Suppressor macrophage treated with lipopolysaccharide for 4 hours (primary cell): ENCODE measurements around the gene AKAP4.

Source experiments
- DNase-seq: peaks from one replicate; pipeline ENCODE4 v3.0.0-alpha.2; 2020

The AKAP4 gene, protein sequence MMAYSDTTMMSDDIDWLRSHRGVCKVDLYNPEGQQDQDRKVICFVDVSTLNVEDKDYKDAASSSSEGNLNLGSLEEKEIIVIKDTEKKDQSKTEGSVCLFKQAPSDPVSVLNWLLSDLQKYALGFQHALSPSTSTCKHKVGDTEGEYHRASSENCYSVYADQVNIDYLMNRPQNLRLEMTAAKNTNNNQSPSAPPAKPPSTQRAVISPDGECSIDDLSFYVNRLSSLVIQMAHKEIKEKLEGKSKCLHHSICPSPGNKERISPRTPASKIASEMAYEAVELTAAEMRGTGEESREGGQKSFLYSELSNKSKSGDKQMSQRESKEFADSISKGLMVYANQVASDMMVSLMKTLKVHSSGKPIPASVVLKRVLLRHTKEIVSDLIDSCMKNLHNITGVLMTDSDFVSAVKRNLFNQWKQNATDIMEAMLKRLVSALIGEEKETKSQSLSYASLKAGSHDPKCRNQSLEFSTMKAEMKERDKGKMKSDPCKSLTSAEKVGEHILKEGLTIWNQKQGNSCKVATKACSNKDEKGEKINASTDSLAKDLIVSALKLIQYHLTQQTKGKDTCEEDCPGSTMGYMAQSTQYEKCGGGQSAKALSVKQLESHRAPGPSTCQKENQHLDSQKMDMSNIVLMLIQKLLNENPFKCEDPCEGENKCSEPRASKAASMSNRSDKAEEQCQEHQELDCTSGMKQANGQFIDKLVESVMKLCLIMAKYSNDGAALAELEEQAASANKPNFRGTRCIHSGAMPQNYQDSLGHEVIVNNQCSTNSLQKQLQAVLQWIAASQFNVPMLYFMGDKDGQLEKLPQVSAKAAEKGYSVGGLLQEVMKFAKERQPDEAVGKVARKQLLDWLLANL

GRCh38 chrX:50200907-50201306, at the start of gene AKAP4:
Gene AKAP4, minus strand, starts transcription at chrX:50201007. Its CDS starts 118 bp downstream, at chrX:50200889.
- no peak for DNase-seq

GRCh38 chrX:50211510-50211909, 10.7 kb upstream of the AKAP4 start:
- DNase-seq, result no peak

- DNase-seq, result no peak
These were observed 5.9 kb upstream of the AKAP4 start for GRCh38 chrX:50206753-50207152.

DNA sequence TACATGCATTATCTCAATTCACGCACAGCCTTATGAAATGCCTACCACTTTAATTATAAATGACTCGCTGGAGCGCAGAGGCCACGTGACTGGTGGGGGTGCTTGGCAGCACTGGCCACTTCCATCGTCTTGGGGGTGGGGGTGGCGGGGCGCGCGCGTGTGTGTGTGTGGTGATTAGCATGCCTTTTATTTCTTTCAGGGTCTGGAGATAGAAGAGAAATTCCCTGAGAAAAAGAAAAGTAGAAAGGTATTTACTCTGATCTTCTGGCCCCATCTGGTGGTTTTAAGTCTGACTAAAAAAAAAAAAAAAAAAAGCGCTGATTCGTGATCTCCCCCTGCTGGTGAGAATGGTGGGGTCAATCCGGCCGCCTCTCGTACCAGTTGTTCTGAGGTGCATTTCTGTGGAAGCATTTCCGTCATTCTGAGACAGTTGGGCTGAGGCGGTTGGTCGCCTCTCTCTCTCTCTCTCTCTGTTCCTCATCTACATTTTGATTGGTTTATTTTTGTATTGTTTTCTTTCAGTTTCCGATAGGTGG, 3.6 kb upstream of the AKAP4 start, which contains the start of gene CCNB3:
CCNB3 (plus strand) TSS at position 402 of the 536 bp plus-strand sequence. CDS start 80,399 bp downstream, outside the sequence.
- peak; percentile 67 for DNase-seq

- no peak for DNase-seq
These were observed 1.7 kb upstream of the AKAP4 start for GRCh38 chrX:50202539-50202938.

DNA sequence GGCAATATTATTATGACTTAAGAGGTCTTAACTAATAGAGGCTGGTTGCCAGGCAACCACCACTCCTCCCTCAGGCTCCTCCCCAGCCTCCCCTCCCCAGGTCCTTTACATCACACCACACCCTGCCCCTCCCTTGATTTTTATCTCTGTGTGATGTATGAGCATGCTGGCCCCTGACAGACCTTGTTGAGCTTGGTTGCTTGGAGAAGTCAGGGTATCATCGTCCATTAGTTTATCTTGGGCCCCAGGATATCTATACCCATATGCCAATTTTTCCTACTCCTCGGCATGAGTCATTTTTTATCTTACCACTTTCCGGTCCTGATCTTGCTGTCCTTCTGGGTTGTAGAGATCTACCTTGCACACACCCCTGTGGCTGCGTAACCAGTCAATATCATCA, 2.5 kb downstream of the AKAP4 start:
- no peak for DNase-seq

DNA sequence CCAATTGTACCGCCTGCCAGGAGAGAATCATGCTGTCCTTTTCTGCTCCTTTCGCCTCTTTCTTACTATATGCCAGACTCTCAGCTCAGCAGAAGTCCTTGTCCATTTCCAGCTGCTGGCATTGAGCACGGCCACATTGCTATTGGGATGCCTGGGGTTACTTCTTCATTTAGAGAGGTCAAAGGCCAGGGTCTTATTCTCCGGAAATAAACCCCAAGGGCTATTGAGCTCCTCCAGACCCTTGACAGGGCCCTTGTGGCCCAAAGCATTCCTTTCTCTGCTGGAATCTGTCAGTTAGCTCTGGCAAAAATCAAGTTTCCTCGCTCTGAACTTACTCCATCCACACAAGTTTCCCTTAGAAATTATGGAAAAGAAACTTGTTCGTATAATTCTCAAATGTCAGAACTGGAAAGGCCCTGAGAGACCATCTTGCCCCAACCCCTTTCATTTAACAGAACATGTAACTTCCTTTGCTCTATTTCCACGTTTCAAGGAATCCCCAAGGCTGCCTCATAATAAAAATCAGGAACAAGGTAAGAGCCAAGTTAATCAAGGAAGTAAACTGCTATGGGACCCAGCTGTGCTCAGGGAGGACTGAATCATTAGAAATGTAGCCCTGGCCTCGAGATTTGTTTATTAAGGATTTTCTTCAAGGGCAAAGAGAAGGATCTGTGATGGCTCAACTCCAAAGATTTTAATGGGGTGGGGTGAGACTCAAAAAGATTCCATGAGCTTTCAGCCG, 11.8 kb downstream of the AKAP4 start:
- no peak for DNase-seq

GRCh38 chrX:50183891-50184290, 16.9 kb downstream of the AKAP4 start:
- DNase-seq, result no peak

DNA sequence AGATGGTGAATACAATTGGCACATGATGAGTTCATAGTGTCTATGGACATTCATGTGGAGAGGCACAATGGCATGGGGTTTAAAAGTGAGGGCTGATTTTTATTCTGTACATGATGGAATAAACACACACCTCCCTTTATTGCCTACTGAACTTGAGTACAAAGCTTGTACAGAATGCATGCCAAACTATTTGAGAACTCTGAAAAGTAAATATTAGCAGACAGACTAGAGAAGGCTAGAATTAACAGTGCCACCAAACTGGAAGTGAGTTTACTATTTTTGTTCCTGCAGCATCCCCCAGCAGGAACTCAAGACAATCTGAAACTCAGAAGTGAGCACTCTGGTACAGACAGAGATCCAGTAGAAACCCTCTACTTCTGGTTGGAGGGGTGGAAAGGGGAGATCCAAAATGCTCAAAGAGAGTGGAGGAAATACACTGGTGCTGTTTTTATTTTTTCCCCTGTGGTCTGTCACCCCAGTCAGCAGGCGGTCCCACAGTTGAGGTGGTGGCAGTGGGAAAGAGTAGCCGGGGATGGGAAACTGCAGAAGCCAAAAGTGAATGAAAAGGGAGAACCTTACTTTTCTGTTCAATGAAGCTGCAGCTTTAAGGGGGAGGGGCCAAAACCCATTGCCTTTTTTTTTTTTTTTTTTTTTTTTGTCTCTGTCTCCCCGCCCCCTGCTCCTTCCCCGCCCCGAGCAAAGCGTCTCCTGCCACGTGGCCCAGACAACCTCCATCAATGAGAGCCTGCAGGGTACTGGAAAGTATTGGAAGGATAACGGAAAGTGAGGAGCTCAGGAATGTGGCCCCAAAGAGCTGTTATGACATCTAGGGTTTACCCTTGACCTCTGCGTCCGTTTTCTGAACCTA, 20.5 kb downstream of the AKAP4 start:
- no peak for DNase-seq

DNA sequence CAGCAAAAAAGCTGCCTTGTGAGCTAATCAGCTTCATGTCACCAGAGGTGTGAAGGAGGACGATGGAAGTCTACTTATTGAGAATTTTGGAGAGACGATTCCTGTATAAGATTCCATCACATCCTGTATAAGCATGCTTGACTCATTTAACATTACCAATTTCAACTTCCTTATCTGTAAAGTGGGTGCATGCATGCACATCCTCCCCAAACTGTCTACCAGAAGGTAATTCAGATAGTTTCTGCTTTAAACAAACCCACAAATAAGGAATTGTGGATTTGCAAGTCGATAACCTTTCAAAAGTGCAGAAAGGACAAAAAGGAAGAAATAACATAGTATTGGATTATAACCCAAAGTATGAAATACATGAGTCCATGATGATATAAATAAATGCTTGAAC, 31.1 kb downstream of the AKAP4 start:
- no peak for DNase-seq

- no peak for DNase-seq
These were observed 32.5 kb downstream of the AKAP4 start for GRCh38 chrX:50168241-50168687.

DNA sequence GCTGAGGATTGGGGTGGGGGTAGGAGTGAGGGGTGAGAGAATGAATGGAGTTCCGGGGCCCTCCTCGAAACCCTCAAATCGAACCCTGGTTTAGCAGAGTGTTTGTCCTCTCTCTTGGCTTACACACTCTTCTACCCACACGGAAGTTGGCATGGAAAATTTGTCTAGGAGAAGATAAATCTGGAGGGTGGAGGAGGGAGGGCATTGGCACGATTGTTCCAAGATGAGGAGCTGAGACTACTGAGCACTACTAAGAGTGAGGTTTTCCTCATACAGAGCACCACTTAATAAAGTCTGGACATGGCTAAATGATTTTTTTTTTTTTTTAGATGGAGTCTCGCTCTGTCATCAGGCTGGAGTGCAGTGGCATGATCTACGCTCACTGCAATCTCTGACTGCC, 33.4 kb downstream of the AKAP4 start:
- DNase-seq, result no peak

GRCh38 chrX:50165727-50166126, 35.1 kb downstream of the AKAP4 start:
- DNase-seq, result no peak

- DNase-seq, result no peak
These were observed 39.7 kb downstream of the AKAP4 start for GRCh38 chrX:50161127-50161526.

GRCh38 chrX:50158593-50158992, 42.2 kb downstream of the AKAP4 start:
- no peak for DNase-seq

GRCh38 chrX:50157545-50158135, 43.2 kb downstream of the AKAP4 start:
- no peak for DNase-seq

- DNase-seq, result no peak
These were observed 46.4 kb downstream of the AKAP4 start for GRCh38 chrX:50154429-50154828.

GRCh38 chrX:50152456-50152855, 48.4 kb downstream of the AKAP4 start:
- DNase-seq, result no peak

DNA sequence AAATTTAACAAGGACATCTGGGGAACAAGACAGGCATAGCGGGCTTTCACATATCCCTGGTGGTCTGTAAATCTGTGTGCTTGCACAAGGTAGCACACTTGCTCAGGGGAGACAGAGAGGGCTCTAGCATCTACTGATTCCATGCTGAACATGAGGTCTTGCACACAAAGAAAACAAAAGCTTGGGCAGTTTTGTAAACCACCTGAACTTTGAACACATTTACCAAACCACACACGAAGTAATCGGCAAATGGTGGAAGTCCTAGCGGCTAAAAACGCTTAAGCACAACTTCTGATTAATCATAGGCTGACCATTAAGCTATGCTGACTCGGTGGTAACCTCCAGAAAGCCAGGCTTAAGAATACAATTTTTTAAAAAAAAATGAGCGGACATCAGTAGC, 52.8 kb downstream of the AKAP4 start:
- no peak for DNase-seq
